MV-4-11 (cell line): ENCODE data around the gene ATE1.
"Not testable (repeated sequence)": the region's sequence is repeated elsewhere in the genome, so short reads cannot be mapped to it uniquely, and the experiment has no call there.

Source experiments
- DNase-seq: peaks from one replicate; lab custom pipeline; 2025; lab: John Stamatoyannopoulos, UW

Gene ATE1

GRCh38 chr10:121930268-121931085, 2.6 kb upstream of the ATE1 start:
- DNase-seq, result not testable (repeated sequence)

- not testable (repeated sequence) for DNase-seq
These were observed 1.9 kb upstream of the ATE1 start for GRCh38 chr10:121929585-121930267.

DNA sequence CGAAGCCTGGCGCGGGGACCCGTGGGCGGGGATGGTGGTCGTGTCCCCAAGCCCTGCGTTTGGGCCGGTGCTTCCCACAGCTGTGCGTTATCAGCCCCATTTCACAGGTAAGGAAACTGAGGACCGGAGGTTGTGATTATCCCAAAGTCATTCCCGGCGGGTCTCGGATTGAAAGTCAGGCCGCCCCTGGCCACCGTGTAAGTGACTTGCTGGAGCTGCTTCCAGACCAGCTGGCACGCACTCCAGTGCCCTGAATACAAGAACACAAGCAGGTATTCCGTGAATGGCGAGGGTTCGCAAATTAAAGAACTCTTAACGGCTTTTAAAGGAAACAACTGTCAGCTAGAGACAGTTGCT, 675 bp upstream of the ATE1 start:
- DNase-seq, result no peak

DNA sequence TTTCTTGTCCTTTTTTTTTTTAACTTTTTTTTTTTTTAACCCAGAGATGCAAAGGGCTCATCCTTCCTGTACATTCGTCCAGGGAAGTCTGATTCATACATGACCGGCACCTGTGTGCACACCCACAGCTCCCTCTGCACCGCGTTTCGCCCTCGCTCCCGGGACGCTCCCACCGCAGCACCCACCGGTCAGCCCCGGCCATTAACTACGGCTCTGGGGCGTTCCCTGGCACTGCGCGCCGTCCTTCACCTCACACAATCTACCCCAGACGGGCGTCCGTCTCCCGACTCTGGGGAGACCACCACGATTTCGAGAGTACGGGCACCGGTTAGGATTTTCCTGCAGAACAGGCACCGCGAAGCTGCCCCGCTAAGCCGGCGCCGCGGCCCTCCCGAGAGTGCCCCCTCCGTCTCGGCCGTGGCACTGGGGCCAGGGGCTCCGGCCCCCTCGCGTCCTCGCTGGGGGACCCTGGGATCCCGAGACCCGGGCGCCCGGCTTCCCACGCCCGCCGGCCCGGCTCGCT, 452 bp downstream of the ATE1 start:
- peak; percentile 11 for DNase-seq

GRCh38 chr10:121926671-121927317, 1.0 kb downstream of the ATE1 start:
- no peak for DNase-seq

DNA sequence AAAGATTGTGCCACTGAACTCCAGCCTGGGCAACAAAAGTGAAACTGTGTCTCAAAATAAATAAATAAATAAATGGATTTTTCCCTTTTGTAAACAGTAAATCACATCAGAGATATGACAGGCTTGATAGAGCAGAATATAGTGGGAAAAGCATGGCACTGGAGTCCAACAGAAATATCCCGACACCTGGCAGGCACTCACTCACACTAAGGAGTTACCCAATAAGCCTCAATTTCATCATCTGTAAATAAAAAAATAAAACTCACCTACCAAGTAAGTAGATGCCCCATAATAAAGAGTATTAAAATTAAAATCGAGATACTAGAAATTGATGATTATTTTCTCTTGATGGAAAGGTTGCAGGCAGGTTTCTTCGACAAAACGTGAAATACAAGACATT, 1.7 kb downstream of the ATE1 start:
- no peak for DNase-seq

DNA sequence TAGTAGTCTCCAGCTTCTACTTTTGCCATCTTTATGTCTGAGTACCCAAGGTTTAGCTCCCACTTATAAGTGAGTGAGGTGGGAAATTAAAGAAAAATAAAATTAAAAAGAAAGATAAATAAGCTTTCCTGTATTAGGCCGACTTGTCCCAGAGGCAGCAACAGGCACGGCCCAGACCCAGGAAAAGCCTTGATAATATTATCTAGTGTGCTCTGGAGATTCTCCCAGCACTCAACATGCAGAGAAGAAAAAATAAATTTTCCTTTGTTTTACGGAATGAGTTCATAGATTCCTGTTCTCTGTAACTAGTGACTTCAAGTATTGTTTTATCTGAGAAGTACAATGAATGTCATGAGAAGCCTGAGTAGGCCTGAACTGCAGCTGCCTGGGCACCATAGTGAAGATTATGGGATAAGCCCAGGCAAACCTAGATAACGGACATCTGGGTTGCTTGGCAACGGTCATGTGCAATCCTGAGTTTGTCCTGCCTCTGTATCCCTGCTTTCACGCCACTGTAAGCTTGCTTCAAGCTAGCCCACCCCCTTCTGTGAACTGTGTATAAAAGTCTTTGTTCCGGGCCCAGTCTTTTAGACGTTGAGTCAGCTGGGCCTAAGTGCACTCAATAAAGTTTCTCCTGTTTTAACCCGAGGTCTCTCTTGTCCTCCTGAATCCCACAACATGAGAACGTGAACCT, 6.4 kb downstream of the ATE1 start:
- DNase-seq, result no peak

DNA sequence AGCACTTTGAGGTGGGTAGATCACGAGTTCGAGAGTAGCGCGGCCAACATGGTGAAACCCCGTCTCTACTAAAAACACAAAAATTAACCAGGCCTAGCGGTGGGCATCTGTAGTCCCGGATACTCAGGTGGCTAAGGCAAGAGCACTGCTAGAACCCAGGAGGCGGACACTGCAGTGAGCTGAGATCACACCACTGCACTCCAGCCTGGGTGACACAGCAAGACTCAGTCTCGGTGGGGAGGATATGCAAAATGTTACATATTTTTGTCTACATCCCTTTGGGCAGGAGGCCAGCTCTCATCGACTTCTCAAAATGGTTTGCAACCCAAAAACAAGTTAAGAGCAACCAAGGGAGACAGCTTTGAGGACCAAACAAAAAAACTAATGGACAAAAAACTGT, 8.2 kb downstream of the ATE1 start:
- no peak for DNase-seq

DNA sequence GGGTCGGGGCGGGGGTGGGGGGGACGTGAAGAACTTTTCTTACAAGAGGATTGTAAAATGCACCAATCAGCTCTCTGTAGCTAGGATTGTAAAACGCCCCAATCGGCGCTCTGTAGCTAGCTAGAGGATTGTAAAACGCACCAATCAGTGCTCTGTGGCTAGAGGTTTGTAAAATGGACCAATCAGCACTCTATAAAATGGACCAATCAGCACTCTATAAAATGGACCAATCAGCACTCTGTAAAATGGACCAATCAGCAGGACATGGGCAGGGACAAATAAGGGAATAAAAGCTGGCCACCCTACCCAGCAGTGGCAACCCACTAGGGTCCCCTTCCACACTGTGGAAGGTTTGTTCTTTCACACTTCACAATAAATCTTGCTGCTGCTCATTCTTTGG, 9.0 kb downstream of the ATE1 start:
- not testable (repeated sequence) for DNase-seq

DNA sequence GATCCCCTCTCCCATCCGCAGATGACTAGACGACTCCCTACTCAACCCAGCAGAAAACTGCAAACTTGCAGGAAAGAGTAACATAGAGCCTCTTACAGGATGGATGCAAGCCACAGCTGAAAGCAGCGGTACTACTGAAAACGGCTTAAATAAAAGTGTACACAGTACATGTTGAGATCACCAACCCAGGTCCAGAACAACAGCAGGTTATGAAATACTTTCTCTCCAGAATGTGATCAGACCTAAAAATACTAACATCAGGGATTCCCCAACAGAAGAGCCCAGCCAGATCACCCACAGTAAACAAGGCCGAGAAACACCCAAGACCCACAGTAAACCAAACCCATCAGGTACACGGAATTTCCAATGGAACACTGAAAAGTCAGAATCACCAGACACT, 13.2 kb downstream of the ATE1 start:
- no peak for DNase-seq

DNA sequence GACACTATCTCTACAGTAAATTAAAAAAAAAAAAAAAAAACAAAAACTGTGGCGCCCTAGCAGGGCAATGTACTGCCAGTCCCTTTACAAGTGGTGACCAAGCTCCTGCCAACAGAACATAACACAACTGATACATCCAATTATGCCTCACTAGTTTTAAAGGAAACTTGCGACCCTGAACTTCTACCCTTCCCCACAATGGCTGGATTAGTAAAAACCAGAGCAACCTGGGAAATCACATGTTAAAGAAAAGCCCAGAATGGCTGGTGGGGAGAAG, 16.5 kb downstream of the ATE1 start:
- no peak for DNase-seq

DNA sequence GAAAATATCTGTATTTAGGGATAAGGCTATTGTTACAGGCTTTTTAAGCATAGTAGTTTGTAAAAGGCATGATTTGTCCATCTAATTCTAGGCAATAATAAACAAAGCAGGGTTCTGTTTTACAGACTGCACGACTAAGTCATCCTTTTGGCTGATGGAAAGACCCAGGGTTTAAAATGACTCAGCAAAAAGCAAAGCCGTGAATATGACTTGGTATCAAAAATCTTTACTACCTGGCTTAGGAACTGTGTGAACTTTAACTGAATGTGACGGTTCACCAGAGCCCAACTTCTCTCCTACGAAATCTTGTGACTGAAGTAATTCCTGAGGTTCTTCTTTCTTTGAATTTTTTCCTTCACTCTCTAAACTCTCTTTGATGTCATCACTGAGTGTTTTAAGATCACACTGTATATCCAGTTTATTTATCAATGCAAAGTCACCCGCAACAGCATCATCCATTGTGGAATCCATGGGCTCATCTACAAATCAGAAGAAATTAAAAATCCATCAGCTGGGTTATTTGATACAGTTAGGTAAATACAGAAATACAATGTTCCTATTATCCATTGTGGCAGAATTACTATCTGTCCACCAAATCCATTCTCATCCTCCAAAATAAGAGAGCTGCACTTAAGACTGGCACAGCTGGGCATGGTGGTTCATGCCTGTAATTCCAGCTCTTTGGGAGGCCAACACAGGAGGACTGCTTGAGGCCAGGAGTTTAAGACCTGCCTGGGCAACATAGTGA, 17.0 kb downstream of the ATE1 start:
- DNase-seq, result no peak

- DNase-seq, result no peak
These were observed 22.9 kb downstream of the ATE1 start for GRCh38 chr10:121904888-121905287.

- DNase-seq, result peak; percentile 53
These were observed 27.2 kb downstream of the ATE1 start for GRCh38 chr10:121900443-121901174.

DNA sequence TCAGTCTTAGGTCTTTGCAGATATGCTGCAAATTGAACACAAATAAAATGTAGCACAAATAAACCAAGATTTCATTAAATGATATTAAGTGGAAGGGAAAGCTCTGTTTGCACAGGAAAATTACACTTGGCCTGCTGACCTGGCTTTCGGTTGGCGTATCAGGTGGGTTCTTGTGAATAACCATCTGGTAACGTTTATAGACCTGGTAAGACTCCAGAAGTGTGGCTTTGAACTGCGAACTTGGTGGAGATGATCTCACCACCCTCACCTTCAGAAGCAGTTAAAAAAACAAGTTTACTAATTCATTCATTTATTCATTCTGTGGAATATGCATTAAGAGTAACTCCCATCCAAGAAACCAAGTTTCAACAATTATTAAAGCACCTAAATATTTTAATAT, 28.1 kb downstream of the ATE1 start:
- no peak for DNase-seq

DNA sequence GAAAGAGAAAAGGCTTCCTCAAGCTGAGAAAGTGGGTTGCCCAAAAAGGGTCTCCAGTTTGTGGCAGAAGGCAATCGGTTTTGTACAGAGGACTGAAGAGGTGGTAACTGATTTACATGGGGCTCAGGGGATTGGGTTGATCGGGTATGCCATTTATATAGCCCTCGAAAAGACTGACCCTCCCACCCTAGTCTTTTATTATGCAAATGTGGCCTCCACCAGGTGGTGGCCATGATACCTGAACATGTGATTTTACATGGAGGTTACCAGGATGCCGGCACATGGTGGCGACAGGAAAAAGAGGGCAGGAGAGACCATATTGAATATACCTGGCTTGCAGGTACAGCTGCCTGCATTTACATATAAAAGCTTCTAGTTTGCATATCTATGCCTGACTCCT, 36.7 kb downstream of the ATE1 start:
- DNase-seq, result no peak

GRCh38 chr10:121889212-121889611, 38.6 kb downstream of the ATE1 start:
- no peak for DNase-seq

GRCh38 chr10:121886997-121887622, 40.7 kb downstream of the ATE1 start:
- DNase-seq, result peak; percentile 50

DNA sequence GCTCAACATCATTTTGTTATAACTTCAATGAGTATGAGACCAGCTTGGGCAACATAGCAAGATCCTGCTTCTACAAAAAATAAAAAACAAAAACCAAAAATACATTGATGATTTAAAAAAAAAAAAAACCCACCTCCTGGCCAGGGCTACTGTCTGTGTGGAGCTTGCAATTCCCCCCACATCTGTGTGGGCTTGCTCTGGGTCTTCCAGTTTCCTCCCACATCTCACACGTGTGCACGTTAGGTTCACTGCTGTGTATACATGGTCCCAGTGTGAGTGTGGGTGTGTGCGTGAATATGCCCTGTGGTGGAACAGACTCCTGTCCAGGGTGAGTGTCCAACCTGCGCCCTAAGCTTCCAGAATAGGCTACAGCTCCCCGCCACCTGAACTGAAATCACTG, 41.6 kb downstream of the ATE1 start:
- DNase-seq, result no peak

DNA sequence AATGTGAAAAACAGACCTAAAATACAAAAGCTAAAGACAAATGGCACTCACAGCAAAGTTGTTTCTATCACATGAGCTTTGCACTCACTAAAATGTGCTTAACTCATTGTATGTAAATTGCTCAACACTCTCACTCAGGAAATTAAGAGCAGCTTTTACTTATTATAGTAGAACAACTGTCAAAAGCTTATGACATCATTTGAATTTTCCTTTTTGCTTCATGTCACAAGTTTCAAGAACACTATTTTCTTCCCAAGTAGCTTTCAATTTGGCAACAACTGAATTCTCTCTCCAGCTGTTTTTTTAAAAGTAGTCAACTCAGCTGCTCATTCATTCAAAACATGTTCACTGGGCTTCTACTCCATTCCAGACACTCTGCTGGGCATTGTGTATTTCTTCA, 46.9 kb downstream of the ATE1 start:
- DNase-seq, result peak; percentile 81

DNA sequence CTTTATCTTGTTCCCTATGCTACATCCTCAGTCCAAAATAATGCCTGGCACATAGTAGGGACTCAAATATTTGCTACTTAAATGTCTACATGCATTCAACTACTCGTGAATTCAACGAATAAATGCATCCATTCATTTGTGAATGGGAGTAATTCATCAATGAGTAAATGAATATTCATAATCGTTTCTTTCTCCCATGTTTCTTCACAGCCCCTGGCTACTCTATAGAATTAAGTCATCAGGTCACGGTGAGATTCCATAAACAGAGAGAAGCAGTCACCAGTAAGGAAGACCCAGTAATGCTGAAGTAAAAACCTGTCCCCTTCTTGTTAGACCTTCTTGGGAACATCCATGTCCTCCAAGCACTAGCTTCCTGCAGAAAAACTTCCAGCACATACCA, 48.4 kb downstream of the ATE1 start:
- DNase-seq, result no peak
